HG03108 (cell line): ENCODE data around the gene SULT1A2.
A peak's percentile ranks its signal among the peaks of the same experiment; 100 is the strongest.
"Not testable (repeated sequence)": the region's sequence is repeated elsewhere in the genome, so short reads cannot be mapped to it uniquely, and the experiment has no call there.

Experiments
- ATAC-seq: cut with Tn5 transposase; IDR thresholded peaks from one replicate; pipeline ENCODE4 v1.9.1; 2021; ENCODE audit warnings: moderate library complexity; ENCODE audit not compliant: unreplicated experiment

SULT1A2 gene

DNA sequence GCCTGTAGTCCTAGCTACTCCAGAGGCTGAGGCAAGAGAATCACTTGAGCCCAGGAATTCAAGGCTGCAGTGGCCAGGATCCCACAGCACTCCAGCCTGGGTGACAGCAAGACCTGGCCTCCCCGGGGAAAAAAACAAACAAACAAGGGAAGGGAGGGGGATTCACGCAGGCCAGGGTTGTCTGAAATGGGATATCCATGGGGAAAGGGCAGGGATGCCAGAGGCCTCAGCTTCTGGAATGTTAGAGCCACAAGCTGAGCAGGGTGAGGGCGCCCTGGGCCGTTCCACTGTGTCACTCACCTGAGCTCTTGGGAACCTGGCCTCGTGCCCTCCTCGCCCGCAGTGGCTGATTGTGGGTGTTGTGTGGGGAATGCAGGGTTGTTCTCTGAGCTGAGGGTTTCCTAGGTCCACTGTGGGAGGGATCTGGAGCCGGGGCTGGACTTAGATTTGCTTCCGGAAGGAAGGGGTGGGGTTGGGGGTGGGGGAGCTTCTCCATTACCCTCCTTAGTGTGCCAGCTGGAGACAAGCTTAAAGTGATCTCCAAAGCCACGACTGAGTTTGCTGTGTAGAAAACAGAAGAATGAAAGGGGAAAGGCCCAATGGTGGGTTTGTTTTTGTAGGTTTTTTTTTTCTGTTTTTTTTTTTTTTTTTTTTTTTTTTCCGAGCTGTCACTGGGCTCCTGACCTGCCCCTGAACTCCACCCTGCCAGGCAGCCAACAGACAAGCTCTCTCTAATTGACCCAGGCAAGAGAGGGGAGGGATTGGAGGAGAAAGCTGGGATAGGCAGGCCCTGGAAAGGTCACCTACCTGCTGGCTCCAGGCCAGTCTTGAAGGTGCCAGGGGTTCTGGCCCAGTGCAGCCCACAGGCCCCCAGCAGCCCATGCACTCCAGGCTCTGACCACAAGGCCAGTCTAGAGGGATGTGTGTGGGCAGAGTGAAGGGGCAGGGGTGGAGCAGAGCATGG is 13.1 kb upstream of the SULT1A2 start, which contains the start of gene SULT1A1:
SULT1A1 (minus strand) TSS at position 414 of the 964 bp plus-strand sequence. CDS start 1,189 bp downstream, outside the sequence.
- ATAC-seq, result no peak

- ATAC-seq, result not testable (repeated sequence)
Measured at GRCh38 chr16:28608867-28609596, 12.2 kb upstream of the SULT1A2 start.

GRCh38 chr16:28608496-28608808 is 11.6 kb upstream of the SULT1A2 start:
- ATAC-seq, result not testable (repeated sequence)

DNA sequence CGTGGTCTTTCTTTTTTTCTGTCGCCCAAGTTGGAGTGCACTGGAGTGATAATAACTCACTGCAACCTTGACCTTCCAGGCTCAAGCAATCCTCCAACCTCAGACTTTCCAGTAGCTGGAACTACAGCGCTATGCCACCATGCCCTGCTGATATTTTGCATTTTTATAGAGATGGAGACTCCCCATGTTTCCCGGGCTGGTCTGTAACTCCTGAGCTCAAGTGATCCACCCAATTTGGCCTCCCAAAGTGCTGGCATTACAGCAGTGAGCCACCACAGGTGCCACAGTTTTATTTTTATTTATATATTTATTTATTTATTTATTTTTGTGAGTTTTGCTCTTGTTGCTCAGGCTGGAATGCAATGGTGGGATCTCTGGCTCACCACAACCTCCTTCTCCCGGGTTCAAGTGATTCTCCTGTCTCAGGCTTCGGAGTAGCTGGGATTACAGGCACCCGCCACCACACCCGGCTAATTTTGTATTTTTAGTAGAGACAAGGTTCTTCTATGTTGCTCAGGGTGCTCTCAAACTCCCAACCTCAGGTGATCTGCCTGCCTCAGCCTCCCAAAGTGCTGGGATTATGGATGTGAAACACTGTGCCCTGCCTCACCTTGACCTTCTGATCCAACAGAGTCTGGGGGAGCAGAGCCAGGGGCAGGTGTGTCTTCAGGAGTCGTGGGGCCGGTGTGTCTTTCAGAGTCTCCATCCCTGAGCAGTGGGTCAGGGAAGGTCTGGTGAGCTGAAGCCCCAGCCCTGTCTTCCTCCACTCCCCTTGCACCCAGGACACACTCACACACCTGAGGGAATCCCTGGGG is 11.0 kb upstream of the SULT1A2 start:
- ATAC-seq, result not testable (repeated sequence)

DNA sequence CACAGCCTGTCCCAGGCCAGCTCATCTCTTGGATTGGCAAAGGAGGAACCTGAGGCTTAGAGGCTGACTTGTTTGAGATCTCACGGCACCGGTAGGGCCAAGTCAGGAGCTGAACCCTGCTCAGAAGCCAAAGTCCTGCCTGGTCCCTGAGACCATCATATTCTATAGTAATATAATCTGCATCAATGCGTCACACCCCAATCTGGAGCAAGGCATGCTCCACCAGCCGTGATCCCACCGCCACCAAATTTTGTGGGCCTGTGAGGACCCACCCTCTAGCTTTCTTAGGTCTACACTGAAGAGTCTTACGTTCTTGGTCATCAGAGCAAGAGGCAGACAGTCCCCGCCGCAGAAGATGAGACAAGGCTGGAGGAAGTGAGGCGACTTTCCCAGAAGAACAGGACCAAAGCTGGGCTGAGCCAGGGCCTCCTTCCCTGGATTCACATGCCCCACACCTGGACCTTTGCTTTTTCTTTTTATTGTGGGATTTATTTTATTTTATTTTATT is 10.3 kb upstream of the SULT1A2 start:
- no peak for ATAC-seq

GRCh38 chr16:28606291-28607115 is 9.7 kb upstream of the SULT1A2 start:
- no peak for ATAC-seq

DNA sequence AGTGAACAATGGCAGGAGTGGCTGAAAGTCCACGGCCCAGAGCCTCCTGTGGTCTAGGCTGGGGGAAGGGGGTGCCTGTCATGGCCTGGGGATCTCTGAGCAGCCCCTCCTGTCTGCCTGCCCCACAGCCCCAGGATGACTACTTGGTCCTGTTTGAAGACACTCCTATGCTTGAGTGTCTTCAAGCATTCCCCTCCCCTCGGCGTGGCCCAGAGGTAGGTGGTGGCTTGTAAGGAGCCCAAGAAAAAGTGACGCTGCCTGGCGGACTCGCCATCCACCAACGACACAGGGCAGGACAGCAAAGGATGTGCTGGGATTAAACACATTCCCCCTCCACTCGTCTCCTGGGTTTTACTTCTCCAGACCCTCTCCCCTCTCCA is 7.3 kb upstream of the SULT1A2 start:
- ATAC-seq, result no peak

- ATAC-seq, result no peak
Measured at GRCh38 chr16:28603381-28604185, 6.7 kb upstream of the SULT1A2 start.

DNA sequence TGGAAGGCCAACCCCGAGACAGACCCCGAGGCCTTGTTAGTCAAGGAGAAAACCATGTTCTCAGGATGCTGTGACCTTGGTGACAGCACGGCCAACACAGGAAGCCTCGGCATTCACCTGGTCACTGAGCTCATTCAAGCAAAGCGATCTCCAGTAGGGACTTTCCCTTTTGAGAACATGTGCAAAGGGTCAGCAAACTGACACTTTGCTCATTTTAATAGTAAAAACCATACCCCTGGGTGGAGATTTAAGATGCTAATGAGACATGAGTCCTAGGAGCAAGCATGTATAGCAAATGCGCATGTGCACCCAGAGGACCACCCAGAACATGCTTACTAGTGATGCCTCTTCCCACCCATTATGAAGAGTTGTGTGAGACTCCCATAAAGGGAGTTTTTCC is 5.7 kb upstream of the SULT1A2 start:
- no peak for ATAC-seq

DNA sequence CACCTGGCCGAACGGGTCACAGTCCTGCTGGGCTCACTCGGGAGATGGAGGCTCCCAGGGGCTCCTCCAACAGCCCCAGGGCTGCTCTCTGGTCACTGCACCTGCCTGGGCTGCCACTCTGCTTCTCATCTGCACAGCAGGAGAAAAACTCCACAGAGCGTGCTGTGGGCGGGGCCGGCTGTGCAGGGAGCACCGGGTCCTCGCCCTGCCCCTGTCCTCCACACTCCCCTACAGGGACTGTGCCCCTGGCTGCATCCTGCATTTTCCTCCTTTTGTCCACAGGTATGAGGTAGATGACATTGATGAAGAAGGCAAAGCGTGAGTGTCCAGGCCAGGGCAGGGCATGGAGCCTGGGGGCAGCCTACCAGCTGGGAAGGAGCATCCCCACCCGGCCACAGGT is 5.2 kb upstream of the SULT1A2 start:
- ATAC-seq, result not testable (repeated sequence)

DNA sequence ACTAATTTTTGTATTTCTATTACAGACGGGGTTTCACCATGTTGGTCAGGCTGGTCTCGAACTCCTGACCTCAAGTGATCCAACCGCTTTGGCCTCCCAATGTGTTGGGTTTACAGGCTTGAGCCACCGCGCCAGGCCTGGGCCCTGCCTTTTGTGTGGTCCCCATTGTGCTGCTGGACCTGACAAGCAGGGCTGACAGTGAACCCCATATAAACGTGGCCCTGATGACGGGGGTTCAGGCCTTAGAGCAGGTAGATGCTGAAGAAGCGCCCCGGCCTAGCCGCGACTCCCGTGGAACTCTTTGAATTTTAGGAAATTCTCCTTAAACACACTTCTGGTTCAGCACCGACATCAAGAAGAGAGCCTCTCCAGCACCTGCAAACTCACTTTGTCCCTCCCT is 4.7 kb upstream of the SULT1A2 start:
- not testable (repeated sequence) for ATAC-seq

GRCh38 chr16:28600965-28601364 is 4.1 kb upstream of the SULT1A2 start:
- ATAC-seq, result not testable (repeated sequence)

GRCh38 chr16:28599377-28600285 is 2.8 kb upstream of the SULT1A2 start:
- peak; percentile 66 for ATAC-seq

DNA sequence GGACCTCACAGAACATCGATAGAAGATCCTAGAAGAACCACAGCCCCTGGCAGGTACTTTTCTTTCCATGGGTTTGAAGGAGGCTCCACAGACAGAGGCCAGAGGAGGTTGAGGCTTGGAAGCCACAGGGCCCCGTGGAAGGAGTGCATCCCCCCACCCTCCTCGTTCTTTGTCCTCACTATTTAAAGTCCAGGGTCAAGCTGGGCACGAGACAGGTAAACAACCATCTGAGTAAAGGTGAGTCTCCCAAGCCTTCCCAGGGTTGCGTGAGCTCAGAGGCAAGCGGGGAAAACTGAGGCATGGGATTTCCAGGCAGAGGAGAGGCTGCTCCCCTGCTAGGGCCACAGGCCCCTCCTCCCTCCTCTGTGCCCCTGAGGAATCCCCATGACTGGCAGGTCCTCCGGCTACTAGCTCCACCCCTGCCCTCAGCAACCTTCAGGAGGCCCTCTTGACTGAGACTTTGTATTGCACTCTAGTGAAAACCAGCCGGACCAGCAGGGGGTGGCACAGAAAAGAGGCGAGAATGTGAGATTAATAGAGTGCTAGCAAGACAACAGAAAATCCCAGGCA is 927 bp upstream of the SULT1A2 start:
- no peak for ATAC-seq

GRCh38 chr16:28596115-28596630 is 677 bp downstream of the SULT1A2 start:
- no peak for ATAC-seq

DNA sequence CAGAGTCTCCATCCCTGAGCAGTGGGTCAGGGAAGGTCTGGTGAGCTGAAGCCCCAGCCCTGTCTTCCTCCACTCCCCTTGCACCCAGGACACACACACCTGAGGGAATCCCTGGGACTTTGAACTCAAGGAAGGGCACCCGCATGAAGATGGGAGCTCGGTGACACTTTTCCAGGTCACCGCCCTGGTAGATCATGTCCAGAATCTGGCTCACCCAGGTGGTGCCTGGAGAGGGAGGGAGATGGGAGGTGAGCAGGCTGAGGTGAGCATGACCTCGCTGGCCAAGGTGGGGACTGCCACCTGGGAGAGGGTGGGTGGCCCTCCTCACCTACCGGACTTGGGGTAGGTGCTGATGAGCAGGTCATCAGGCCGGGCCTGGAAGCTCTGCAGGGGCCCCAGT is 1.4 kb downstream of the SULT1A2 start:
- ATAC-seq, result not testable (repeated sequence)

DNA sequence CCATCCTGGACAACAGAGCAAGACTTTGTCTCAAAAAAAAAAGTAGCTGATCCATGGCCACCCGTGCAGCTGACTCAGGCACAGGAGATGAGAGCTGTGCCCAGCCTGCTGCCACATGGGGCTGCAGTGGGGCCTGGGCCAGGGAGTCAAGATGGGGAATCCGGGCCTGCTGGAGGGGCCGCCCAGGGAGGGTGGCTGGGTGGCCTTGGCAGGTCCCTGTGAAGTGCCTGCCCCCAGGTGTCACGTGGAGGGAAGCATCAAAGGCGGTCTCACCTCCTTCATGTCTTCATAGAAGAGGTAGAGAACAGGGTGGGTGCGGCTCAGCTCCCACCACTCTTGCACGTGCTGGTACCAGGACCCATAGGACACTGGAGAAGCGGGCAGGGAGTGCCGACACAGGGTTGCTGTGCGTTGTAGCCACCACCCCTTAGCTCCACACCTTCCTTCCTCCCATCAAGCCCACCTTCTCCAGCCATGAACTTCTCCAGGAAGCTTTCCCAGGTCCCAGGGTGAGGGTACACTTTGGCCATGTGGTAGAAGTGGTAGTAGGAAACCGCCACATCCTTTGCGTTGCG is 3.8 kb downstream of the SULT1A2 start:
- ATAC-seq, result no peak
